ENCODE data around the gene EPS8L2.

EPS8L2 gene

DNA sequence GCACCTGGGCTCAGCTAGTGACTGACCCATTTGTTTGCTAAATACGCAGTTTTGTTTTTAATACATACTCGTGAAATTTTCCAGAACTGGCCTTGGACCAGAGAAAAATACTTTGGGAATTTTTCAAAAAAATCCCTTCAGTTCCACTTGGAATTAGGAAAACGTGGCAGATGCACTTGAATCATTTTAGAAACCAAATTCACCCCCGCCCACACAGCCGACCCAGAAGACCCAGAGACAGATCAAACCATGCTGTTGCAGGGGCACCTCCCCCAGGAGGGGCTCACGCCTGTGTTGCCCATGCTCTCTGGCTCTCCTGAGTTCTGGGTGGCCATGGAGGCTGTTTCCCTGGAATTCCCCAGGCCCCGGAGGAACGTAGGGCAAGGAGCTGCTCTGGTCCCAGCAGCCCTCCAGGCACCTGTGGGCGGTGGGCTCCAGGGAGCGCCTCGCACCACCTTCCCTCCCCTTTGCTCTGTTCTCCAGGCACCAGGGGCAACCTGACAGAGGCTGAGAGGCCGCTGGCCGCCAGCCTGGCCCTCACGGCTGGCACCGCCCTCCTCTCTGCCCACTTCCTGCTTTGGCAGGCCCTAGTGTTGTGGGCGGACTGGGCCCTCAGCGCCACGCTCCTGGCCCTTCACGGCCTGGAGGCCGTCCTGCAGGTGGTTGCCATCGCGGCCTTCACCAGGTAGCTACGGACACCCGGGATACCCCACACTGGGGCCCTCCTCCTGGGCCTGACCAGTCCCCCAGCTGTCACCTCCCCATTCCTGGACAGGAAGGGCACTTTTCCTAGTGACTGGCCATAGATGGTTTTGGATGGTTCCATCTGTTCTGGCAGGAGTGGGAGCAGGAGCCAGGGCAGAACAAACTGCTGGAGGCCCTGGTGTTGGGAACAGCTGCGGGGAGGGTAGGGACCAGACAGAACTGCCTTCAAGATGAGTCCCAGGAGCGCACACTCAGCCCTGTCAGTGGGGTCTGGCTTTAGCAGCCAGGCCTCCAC, 3.3 kb upstream of the EPS8L2 start:
- DNase-seq (ENCODE audit: extremely low spot score), result no peak
- CTCF ChIA-PET, result interaction anchor here (1.9 kb wide), 1 partner anchor 24 kb away, joined by 5 read pairs; no protein-coding TSS in a partner anchor
- TF ChIP-seq, protein P1, sequence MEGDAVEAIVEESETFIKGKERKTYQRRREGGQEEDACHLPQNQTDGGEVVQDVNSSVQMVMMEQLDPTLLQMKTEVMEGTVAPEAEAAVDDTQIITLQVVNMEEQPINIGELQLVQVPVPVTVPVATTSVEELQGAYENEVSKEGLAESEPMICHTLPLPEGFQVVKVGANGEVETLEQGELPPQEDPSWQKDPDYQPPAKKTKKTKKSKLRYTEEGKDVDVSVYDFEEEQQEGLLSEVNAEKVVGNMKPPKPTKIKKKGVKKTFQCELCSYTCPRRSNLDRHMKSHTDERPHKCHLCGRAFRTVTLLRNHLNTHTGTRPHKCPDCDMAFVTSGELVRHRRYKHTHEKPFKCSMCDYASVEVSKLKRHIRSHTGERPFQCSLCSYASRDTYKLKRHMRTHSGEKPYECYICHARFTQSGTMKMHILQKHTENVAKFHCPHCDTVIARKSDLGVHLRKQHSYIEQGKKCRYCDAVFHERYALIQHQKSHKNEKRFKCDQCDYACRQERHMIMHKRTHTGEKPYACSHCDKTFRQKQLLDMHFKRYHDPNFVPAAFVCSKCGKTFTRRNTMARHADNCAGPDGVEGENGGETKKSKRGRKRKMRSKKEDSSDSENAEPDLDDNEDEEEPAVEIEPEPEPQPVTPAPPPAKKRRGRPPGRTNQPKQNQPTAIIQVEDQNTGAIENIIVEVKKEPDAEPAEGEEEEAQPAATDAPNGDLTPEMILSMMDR (IDR thresholded peaks at IDR 0.05; ENCODE audit: control extremely low read depth, extremely low read depth, low read depth, missing control alignments), result no peak
- POLR2A ChIA-PET, result no interaction called here

DNA sequence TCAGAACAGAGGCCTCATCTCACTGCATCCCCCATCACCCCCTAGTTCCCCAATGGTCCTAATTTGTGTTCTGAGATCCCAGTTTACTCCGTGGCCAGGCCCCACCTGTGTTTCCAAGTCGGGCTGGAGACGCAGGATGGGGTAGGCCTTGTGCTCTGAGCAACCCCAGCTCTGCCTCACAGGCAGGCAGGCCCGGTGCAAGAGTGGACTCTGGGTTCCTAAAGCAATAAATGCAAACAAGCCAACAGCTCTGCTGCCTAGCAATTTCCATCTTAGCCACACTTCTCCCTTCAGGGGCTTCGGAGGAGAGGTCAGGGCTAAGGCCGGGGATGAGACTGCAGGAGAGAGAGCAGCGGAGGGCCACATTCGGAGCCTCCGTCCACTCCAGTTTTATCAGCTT, 2.5 kb upstream of the EPS8L2 start:
- ChIA-PET CTCF (interaction anchor here (1.2 to 2.6 kb wide), 3 partner anchors 20 to 24 kb away, joined by 3 to 14 read pairs (median 5); no protein-coding TSS in a partner anchor), POLR2A (no interaction called here)
- no peak for DNase-seq (ENCODE audit: extremely low spot score)
- TF ChIP-seq, protein P1 (IDR thresholded peaks at IDR 0.05; ENCODE audit: control extremely low read depth, extremely low read depth, low read depth, missing control alignments), result no peak

DNA sequence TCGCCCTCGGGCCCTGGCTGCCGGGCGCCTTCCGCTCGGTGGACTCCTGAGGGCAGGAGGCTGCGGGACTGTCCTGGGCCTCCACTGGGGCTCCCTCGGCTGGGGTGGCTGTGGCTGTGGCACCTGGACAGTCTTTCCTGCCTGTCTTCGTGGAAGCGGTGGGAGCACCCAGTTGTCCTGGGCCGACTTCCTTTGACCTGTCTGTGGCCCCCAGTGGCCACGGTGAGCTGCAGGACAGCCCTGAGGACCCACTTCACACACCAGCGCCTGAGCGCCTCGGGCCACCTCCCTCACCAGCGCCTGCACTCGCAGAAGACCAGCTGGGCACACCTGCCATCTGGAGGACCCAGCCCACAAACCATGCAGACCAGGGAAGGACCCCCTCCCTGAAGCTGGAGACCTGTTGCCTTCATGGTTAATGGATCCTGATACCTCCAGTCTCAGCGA, 1.8 kb upstream of the EPS8L2 start:
- ChIA-PET POLR2A (no interaction called here), CTCF (interaction anchor here (1.2 to 2.6 kb wide), 4 partner anchors 8 to 23 kb away, joined by 3 to 14 read pairs (median 7); partner anchors contain the start of genes DEAF1 and TMEM80)
- TF ChIP-seq, protein P1 (IDR thresholded peaks at IDR 0.05; ENCODE audit: control extremely low read depth, extremely low read depth, low read depth, missing control alignments), result no peak
- DNase-seq (ENCODE audit: extremely low spot score), result no peak

DNA sequence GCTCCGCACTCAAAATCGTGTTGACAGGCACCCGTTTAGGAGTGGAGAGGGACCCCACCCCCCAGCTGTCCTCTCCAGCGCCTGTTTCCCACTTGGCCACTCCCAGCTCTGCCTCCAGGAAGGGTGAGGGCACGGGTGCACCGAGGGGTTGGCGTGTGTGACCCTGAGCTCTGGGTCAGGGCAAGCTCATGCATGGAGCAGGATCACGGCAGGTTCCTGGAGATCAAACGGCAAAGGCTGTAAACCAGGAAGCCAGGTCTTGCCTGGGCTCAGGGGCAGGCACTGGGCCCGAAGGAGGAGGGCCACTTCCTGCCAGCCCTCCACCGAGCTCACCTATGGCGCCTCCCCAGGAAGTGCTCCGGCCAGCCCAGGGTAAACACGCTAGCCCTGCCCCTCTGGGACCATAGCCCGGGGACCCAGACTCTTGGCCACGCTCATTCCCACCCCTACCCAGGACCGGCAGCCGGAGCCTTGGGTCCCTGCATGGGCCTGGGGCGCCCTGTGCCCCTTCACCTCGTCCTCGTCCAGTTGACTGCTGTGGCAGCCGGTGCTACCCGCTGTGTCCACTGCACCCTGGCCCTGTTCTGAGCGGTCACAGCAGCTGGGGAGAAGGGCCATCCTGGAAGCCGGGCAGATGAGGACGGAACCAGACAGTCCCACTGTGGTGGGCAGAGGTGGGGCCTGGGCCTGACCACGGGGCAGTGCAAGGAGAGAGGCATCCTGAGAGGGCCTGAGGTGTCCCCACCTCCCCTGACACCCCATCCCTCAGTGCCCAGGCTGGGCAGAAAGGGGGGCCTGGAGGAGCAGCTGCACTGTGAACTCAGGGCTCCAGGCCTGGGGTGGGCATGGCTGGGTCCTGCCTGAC, 1.0 kb upstream of the EPS8L2 start:
- CTCF ChIA-PET, result interaction anchor here (1.2 to 2.6 kb wide), 4 partner anchors 9 to 22 kb away, joined by 3 to 14 read pairs (median 7); partner anchors contain the start of genes DEAF1 and TMEM80
- POLR2A ChIA-PET, result no interaction called here
- no peak for DNase-seq (ENCODE audit: extremely low spot score)
- TF ChIP-seq, protein P1 (IDR thresholded peaks at IDR 0.05; ENCODE audit: control extremely low read depth, extremely low read depth, low read depth, missing control alignments), result no peak

DNA sequence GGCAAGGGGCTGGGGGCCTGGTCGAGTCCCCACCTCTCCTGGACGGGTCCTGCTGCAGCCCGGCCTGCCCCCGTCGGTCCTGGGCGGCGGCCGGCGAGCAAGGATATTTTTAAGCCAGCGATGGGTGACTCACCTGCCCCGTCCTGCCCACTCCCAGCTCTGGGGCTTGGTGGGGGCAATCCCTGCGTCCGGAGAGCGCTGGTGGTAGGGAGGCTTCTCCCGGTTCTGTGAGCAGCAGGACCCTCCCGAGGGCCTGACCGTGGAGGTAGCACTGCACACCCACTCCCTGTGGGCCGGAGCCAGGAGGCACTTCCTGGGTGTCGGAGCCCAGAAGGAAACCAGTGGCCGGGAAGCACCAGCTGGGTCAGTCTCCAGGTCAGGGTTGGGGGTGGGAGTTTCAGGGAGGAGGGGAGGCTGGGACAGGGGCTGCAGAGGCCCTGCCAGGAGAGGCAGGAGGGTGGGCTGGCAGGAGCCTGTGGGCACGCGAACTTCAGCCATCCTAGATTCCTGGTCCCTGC, 467 bp downstream of the EPS8L2 start:
- TF ChIP-seq, protein P1 (IDR thresholded peaks at IDR 0.05; ENCODE audit: control extremely low read depth, extremely low read depth, low read depth, missing control alignments), result no peak
- CTCF ChIA-PET, result interaction anchor here (1.0 to 1.5 kb wide), 2 partner anchors 18 to 90 kb away, joined by 3 to 7 read pairs; no protein-coding TSS in a partner anchor
- POLR2A ChIA-PET, result interaction anchor here (0.6 kb wide), 1 partner anchor 48 kb away, joined by 8 read pairs; no protein-coding TSS in a partner anchor
- DNase-seq (ENCODE audit: extremely low spot score), result no peak

Data from GM10248 (cell line).